NCI-H774 (cell line): ENCODE measurements around the gene GLB1L3.

ENCODE experiments used
- DNase-seq: peaks from one replicate; lab custom pipeline; 2025; lab: John Stamatoyannopoulos, UW

GLB1L3 gene

GRCh38 chr11:134275534-134276395 is at the start of gene GLB1L3:
TSS of gene GLB1L3 (plus strand) at chr11:134276379. CDS start at chr11:134276741, 362 bp downstream.
- no peak for DNase-seq

GRCh38 chr11:134226806-134227325 is 49.3 kb upstream of the GLB1L3 start:
- DNase-seq = no peak

- DNase-seq = no peak
These were observed 47.6 kb upstream of the GLB1L3 start for GRCh38 chr11:134228625-134229024.

GRCh38 chr11:134229126-134229790 is 46.9 kb upstream of the GLB1L3 start:
- DNase-seq = no peak

GRCh38 chr11:134230339-134230738 is 45.8 kb upstream of the GLB1L3 start:
- no peak for DNase-seq

- no peak for DNase-seq
These were observed 44.1 kb upstream of the GLB1L3 start for GRCh38 chr11:134231958-134232659.

GRCh38 chr11:134233729-134234179 is 42.4 kb upstream of the GLB1L3 start:
- DNase-seq = no peak

- no peak for DNase-seq
These were observed 40.8 kb upstream of the GLB1L3 start for GRCh38 chr11:134235399-134235798.

GRCh38 chr11:134236834-134237556 is 39.2 kb upstream of the GLB1L3 start:
- DNase-seq = no peak

- DNase-seq = no peak
These were observed 38.6 kb upstream of the GLB1L3 start for GRCh38 chr11:134237557-134237922.

- DNase-seq = no peak
These were observed 37.2 kb upstream of the GLB1L3 start for GRCh38 chr11:134238956-134239355.

GRCh38 chr11:134240592-134240991 is 35.6 kb upstream of the GLB1L3 start:
- DNase-seq = no peak

- no peak for DNase-seq
These were observed 33.8 kb upstream of the GLB1L3 start for GRCh38 chr11:134242376-134242775.

- DNase-seq = no peak
These were observed 32.3 kb upstream of the GLB1L3 start for GRCh38 chr11:134243913-134244312.

GRCh38 chr11:134244593-134244992 is 31.6 kb upstream of the GLB1L3 start:
- DNase-seq = no peak

- no peak for DNase-seq
These were observed 30.7 kb upstream of the GLB1L3 start for GRCh38 chr11:134245434-134245833.

GRCh38 chr11:134246100-134246499 is 30.1 kb upstream of the GLB1L3 start:
- DNase-seq = no peak

- DNase-seq = no peak
These were observed 29.5 kb upstream of the GLB1L3 start for GRCh38 chr11:134246678-134247077.

GRCh38 chr11:134248910-134249480 is 27.2 kb upstream of the GLB1L3 start:
- DNase-seq = no peak

GRCh38 chr11:134250246-134250645 is 25.9 kb upstream of the GLB1L3 start:
- no peak for DNase-seq

- no peak for DNase-seq
These were observed 25.5 kb upstream of the GLB1L3 start for GRCh38 chr11:134250675-134251074.
